ENCODE data around the gene MEGF11.
A peak's percentile ranks its signal among the peaks of the same experiment; 100 is the strongest.

The MEGF11 gene

GRCh38 chr15:66254089-66254950 lies 770 bp upstream of the MEGF11 start:
- TF ChIP-seq CTCF (IDR thresholded peaks at IDR 0.05; ENCODE audit: poor library complexity, severe bottlenecking) = no peak
- H3K36me3 ChIP-seq (ENCODE audit: low read depth) = no peaks in the 10 kb centered on the region
- H3K27ac ChIP-seq (ENCODE audit: poor library complexity, severe bottlenecking) = no peak overlapping the region
- no peaks in the 10 kb centered on the region for H3K9me3 ChIP-seq (ENCODE audit: severe bottlenecking)
- H3K4me1 ChIP-seq (ENCODE audit: insufficient read depth, poor library complexity, severe bottlenecking) = no peaks in the 10 kb centered on the region
- peaks cover 62% of the 10 kb centered on the region for H3K27me3 ChIP-seq (ENCODE audit: insufficient read depth, poor library complexity, severe bottlenecking)
- DNase-seq (ENCODE audit: low spot score) (no peak), ATAC-seq (ENCODE audit: low read depth) (no peak)
- peak overlapping the region; percentile 27 for H3K4me3 ChIP-seq (ENCODE audit: severe bottlenecking)

- no peak overlapping the region for H3K27ac ChIP-seq (ENCODE audit: poor library complexity, severe bottlenecking)
- H3K4me3 ChIP-seq (ENCODE audit: severe bottlenecking) = peak overlapping the region; percentile 27
- peak; percentile 88 for TF ChIP-seq CTCF (IDR thresholded peaks at IDR 0.05; ENCODE audit: poor library complexity, severe bottlenecking)
- H3K36me3 ChIP-seq (ENCODE audit: low read depth) = no peaks in the 10 kb centered on the region
- ATAC-seq (ENCODE audit: low read depth) (peak; percentile 44), DNase-seq (ENCODE audit: low spot score) (no peak)
- H3K27me3 ChIP-seq (ENCODE audit: insufficient read depth, poor library complexity, severe bottlenecking) = peaks cover 54% of the 10 kb centered on the region
- H3K4me1 ChIP-seq (ENCODE audit: insufficient read depth, poor library complexity, severe bottlenecking) = no peaks in the 10 kb centered on the region
- no peaks in the 10 kb centered on the region for H3K9me3 ChIP-seq (ENCODE audit: severe bottlenecking)
Observed at GRCh38 chr15:66252685-66253417, 699 bp downstream of the MEGF11 start.

- Histone ChIP-seq H3K36me3 (ENCODE audit: low read depth) (no peaks in the 10 kb centered on the region), H3K4me1 (ENCODE audit: insufficient read depth, poor library complexity, severe bottlenecking) (no peaks in the 10 kb centered on the region), H3K9me3 (ENCODE audit: severe bottlenecking) (no peaks in the 10 kb centered on the region), H3K4me3 (ENCODE audit: severe bottlenecking) (peak overlapping the region; percentile 27), H3K27me3 (ENCODE audit: insufficient read depth, poor library complexity, severe bottlenecking) (peaks cover 48% of the 10 kb centered on the region), H3K27ac (ENCODE audit: poor library complexity, severe bottlenecking) (no peak overlapping the region)
- peak; percentile 98 for TF ChIP-seq CTCF (IDR thresholded peaks at IDR 0.05; ENCODE audit: poor library complexity, severe bottlenecking)
- peak; percentile 75 for ATAC-seq (ENCODE audit: low read depth)
- DNase-seq (ENCODE audit: low spot score) = no peak
Observed at GRCh38 chr15:66251790-66252684, 1.5 kb downstream of the MEGF11 start.

- Histone ChIP-seq H3K4me1 (ENCODE audit: insufficient read depth, poor library complexity, severe bottlenecking) (no peaks in the 10 kb centered on the region), H3K4me3 (ENCODE audit: severe bottlenecking) (no peak overlapping the region), H3K27me3 (ENCODE audit: insufficient read depth, poor library complexity, severe bottlenecking) (peaks cover 46% of the 10 kb centered on the region), H3K36me3 (ENCODE audit: low read depth) (no peaks in the 10 kb centered on the region), H3K9me3 (ENCODE audit: severe bottlenecking) (no peaks in the 10 kb centered on the region), H3K27ac (ENCODE audit: poor library complexity, severe bottlenecking) (no peak overlapping the region)
- DNase-seq (ENCODE audit: low spot score) = no peak
- no peak for TF ChIP-seq CTCF (IDR thresholded peaks at IDR 0.05; ENCODE audit: poor library complexity, severe bottlenecking)
- ATAC-seq (ENCODE audit: low read depth) = no peak
Observed at GRCh38 chr15:66251065-66251789, 2.3 kb downstream of the MEGF11 start.

Data from RWPE2 (cell line).